Hypothalamus (tissue), 51 donors: ENCODE results near the gene CPEB1.
"Not testable (repeated sequence)": the region's sequence is repeated elsewhere in the genome, so short reads cannot be mapped to it uniquely, and the experiment has no call there.

Experiments used
- DNase-seq, 51 donors: peaks; one replicate each; lab custom pipeline; 2025; lab: John Stamatoyannopoulos, UW

Gene CPEB1

GRCh38 chr15:82551646-82552247 is 95.4 kb downstream of the CPEB1 start:
- DNase-seq = no peak

- DNase-seq = no peak
Measured at GRCh38 chr15:82549199-82549665, 97.9 kb downstream of the CPEB1 start.

- no peak for DNase-seq
Measured at GRCh38 chr15:82548700-82549099, 98.5 kb downstream of the CPEB1 start.

- DNase-seq = no peak
Measured at GRCh38 chr15:82545478-82545877, 101.7 kb downstream of the CPEB1 start.

GRCh38 chr15:82545002-82545401 is 102.2 kb downstream of the CPEB1 start:
- no peak for DNase-seq

- DNase-seq = no peak
Measured at GRCh38 chr15:82544431-82544830, 102.7 kb downstream of the CPEB1 start.

- DNase-seq = no peak
Measured at GRCh38 chr15:82543160-82543559, 104.0 kb downstream of the CPEB1 start.

- DNase-seq = no peak
Measured at GRCh38 chr15:82540984-82541431, 106.2 kb downstream of the CPEB1 start.

GRCh38 chr15:82540055-82540983 is 106.8 kb downstream of the CPEB1 start, which contains the start of gene RPS17:
Gene RPS17 (minus strand): TSS chr15:82540457. CDS start chr15:82540428, 29 bp downstream.
- no peak for DNase-seq

- DNase-seq = no peak
Measured at GRCh38 chr15:82539691-82540054, 107.5 kb downstream of the CPEB1 start.

- no peak for DNase-seq
Measured at GRCh38 chr15:82538961-82539690, 108.0 kb downstream of the CPEB1 start.

- DNase-seq = no peak
Measured at GRCh38 chr15:82537351-82537908, 109.7 kb downstream of the CPEB1 start.

- no peak for DNase-seq
Measured at GRCh38 chr15:82536409-82537350, 110.5 kb downstream of the CPEB1 start.

- DNase-seq = no peak
Measured at GRCh38 chr15:82535566-82536408, 111.4 kb downstream of the CPEB1 start.

- not testable (repeated sequence) for DNase-seq
Measured at GRCh38 chr15:82535151-82535550, 112.0 kb downstream of the CPEB1 start.

GRCh38 chr15:82534457-82534861 is 112.7 kb downstream of the CPEB1 start:
- DNase-seq = not testable (repeated sequence)

- no peak for DNase-seq
Measured at GRCh38 chr15:82533801-82534200, 113.4 kb downstream of the CPEB1 start.

GRCh38 chr15:82532991-82533481 is 114.1 kb downstream of the CPEB1 start:
- DNase-seq = no peak
